Measurements from ENCODE around the gene USP37. TPM values are rescaled to one million over a fixed set of nuclear protein-coding genes. Genes with fewer than 3 reads are reported as not detected.

USP37 gene
- total RNA-seq, 1 experiment from 2014 or later = 23.5 TPM

GRCh38 chr2:218401890-218402289, 166.3 kb downstream of the USP37 start (continued):
- no peak for TF ChIP-seq SIN3A (IDR thresholded peaks at IDR 0.05; ENCODE audit: low read depth)
- no peak for TF ChIP-seq ZNF274 (IDR thresholded peaks at IDR 0.05; ENCODE audit: low read depth, low read length)
- TF ChIP-seq CEBPB (IDR thresholded peaks at IDR 0.05; ENCODE audit: low read depth) = no peak
- no peak for TF ChIP-seq CTCF (IDR thresholded peaks at IDR 0.05 in 2 of 3, conservative IDR thresholded peaks at IDR 0.05 in 1 of 3; ENCODE audit: borderline replicate concordance in 1 of 3, insufficient read depth in 1 of 3, low read depth in 2 of 3, low read length in 2 of 3)
- TF ChIP-seq EGR1 (IDR thresholded peaks at IDR 0.05; ENCODE audit: low read depth) = no peak
- TF ChIP-seq JUND (IDR thresholded peaks at IDR 0.05) = no peak
- no peak for TF ChIP-seq MAX (IDR thresholded peaks at IDR 0.05)
- no peak for TF ChIP-seq SRF (IDR thresholded peaks at IDR 0.05; ENCODE audit: low read depth)
- no peak for TF ChIP-seq YY1 (IDR thresholded peaks at IDR 0.05; ENCODE audit: extremely low read depth, insufficient replicate concordance, low read depth, low read length)
- no peak for TF ChIP-seq FOSL1 (IDR thresholded peaks at IDR 0.05; ENCODE audit: low read depth)
- no peak for TF ChIP-seq ZFX (IDR thresholded peaks at IDR 0.05)

- peaks cover 17 to 18% of the 10 kb centered on the region in 2 experiments for H3K36me3 ChIP-seq (ENCODE audit: control insufficient read depth in 1 of 2, insufficient read depth in 2 of 2, low read length in 2 of 2)
- intact Hi-C loops (cut with micrococcal nuclease) = loop anchor here (1.0 kb wide), 1 partner anchor 100 kb away; no protein-coding TSS in a partner anchor
- RAD21 ChIA-PET (ENCODE audit: low non-redundant PET in 1 of 2, low total read pairs in 2 of 2, uncharacterized antibody in 2 of 2, unreplicated experiment in 2 of 2) = no interaction called here
- no TSS peak for BruUV-seq (replicated peaks)
- H3K4me2 ChIP-seq (ENCODE audit: low read length) = peak overlapping the region; percentile 86
- H3K9me2 ChIP-seq (ENCODE audit: insufficient read depth) = no peaks in the 10 kb centered on the region
- DNase-seq (ENCODE audit: low read depth, low spot score) = no peak
- H3K4me3 ChIP-seq (replicated peaks in 1 of 2; ENCODE audit: low read depth in 1 of 2, low read length in 2 of 2) = peak overlapping the region; percentile 63 to 85
- H3K9ac ChIP-seq (ENCODE audit: low read length) = peak overlapping the region; percentile 96
- POLR2A ChIA-PET = no interaction called here
- H3K27me3 ChIP-seq (ENCODE audit: insufficient read depth, low read length) = no peaks in the 10 kb centered on the region
- no peak overlapping the region for H2AFZ ChIP-seq (ENCODE audit: low read depth, low read length, poor library complexity, severe bottlenecking)
- H3K9me3 ChIP-seq (ENCODE audit: control insufficient read depth in 1 of 2, insufficient read depth in 1 of 2, low read depth in 1 of 2, low read length in 2 of 2) = no peaks in the 10 kb centered on the region
- peak overlapping the region; percentile 95 for H3K27ac ChIP-seq (ENCODE audit: low read depth, low read length)
- CTCF ChIA-PET = no interaction called here
- H3K79me2 ChIP-seq (ENCODE audit: insufficient read depth, low read length) = peaks cover 38% of the 10 kb centered on the region
- H4K20me1 ChIP-seq (ENCODE audit: insufficient read depth) = no peaks in the 10 kb centered on the region
- ATAC-seq = no peak
- H3K4me1 ChIP-seq (ENCODE audit: control insufficient read depth in 1 of 2, insufficient read depth in 2 of 2, low read length in 2 of 2) = peaks cover 27 to 55% of the 10 kb centered on the region in 2 experiments
- TF ChIP-seq FOSL1 (IDR thresholded peaks at IDR 0.05; ENCODE audit: low read depth) = no peak
- TF ChIP-seq TCF7L2 (IDR thresholded peaks at IDR 0.05; ENCODE audit: borderline replicate concordance, extremely low read depth, insufficient read depth, insufficient read length) = no peak
- no peak for TF ChIP-seq POLR2A (IDR thresholded peaks at IDR 0.05; ENCODE audit: borderline replicate concordance, extremely low read depth, insufficient read depth, insufficient read length)
- TF ChIP-seq CEBPB (IDR thresholded peaks at IDR 0.05; ENCODE audit: low read depth) = no peak
- TF ChIP-seq REST (IDR thresholded peaks at IDR 0.05; ENCODE audit: low read depth) = no peak
- no peak for TF ChIP-seq CTCF (IDR thresholded peaks at IDR 0.05 in 2 of 3, conservative IDR thresholded peaks at IDR 0.05 in 1 of 3; ENCODE audit: borderline replicate concordance in 1 of 3, insufficient read depth in 1 of 3, low read depth in 2 of 3, low read length in 2 of 3)
Observed at GRCh38 chr2:218400930-218401881, 166.9 kb downstream of the USP37 start.

Measured in HCT116 (cell line).